Measurements from ENCODE around the gene MPPED1.

DNA sequence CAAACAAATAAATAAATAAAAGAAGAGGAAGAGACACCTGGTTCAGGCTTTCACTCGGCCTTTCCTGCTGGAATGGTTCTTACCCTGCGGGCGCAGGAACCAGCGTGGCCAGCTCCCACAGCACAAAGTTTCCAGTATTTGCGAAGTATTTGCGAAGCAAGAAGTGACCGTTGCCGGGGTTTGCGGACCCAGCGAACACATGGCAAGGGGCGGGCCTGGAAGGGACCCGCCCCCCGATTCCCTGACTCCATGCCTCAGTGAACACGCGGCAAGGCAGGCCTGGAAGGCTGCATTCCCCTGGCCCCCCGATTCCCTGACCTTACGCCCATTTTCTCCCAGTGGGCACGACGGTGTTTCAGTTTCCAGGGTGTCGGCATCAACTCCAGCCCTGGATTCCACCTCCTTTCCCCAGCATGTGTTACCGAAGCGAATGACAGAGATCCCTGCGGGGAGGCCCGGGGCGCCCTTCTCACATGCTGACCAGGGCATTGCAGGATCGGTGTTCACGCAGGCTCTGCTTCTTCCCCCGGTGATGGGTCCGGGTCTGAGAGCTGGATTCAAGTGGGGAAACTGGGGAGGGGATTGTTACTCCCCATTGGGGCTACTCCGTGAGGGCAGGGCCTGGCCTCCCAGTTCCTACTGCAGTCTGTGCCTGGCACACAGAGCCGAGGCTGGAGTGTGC lies 102.8 kb downstream of the MPPED1 start:
- TF ChIP-seq POLR2A (IDR thresholded peaks at IDR 0.05; ENCODE audit: low read depth, low read length), result no peak
- TF ChIP-seq, protein P1, sequence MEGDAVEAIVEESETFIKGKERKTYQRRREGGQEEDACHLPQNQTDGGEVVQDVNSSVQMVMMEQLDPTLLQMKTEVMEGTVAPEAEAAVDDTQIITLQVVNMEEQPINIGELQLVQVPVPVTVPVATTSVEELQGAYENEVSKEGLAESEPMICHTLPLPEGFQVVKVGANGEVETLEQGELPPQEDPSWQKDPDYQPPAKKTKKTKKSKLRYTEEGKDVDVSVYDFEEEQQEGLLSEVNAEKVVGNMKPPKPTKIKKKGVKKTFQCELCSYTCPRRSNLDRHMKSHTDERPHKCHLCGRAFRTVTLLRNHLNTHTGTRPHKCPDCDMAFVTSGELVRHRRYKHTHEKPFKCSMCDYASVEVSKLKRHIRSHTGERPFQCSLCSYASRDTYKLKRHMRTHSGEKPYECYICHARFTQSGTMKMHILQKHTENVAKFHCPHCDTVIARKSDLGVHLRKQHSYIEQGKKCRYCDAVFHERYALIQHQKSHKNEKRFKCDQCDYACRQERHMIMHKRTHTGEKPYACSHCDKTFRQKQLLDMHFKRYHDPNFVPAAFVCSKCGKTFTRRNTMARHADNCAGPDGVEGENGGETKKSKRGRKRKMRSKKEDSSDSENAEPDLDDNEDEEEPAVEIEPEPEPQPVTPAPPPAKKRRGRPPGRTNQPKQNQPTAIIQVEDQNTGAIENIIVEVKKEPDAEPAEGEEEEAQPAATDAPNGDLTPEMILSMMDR (IDR thresholded peaks at IDR 0.05; ENCODE audit: extremely low read depth in 1 of 2, insufficient read depth in 1 of 2, low read depth in 1 of 2, low read length in 2 of 2), result no peak
- TF ChIP-seq EZH2 (IDR thresholded peaks at IDR 0.05; ENCODE audit: borderline replicate concordance, low read depth, low read length, severe bottlenecking), result no peak
- TF ChIP-seq, protein P2, sequence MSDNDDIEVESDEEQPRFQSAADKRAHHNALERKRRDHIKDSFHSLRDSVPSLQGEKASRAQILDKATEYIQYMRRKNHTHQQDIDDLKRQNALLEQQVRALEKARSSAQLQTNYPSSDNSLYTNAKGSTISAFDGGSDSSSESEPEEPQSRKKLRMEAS (IDR thresholded peaks at IDR 0.05; ENCODE audit: insufficient read depth, insufficient read length), result no peak
- no peak for TF ChIP-seq JUN (IDR thresholded peaks at IDR 0.05; ENCODE audit: borderline replicate concordance, insufficient read depth, insufficient read length, low read depth)
